Left lung (tissue), 10 donors: ENCODE data around the gene ADAMTS12. TPM values are rescaled to one million over a fixed set of nuclear protein-coding genes. Genes with fewer than 3 reads are reported as not detected.

Experiments
- ATAC-seq: fragments of 200-7000 bp; cut with Tn5 transposase; one replicate; pipeline ENCODE4 v1.9.1; 2020; ENCODE audit warnings: moderate library complexity
- DNase-seq, 4 donors: peaks; one replicate each; pipeline ENCODE4 v3.0.0-alpha.2; 2013 to 2020
- H3K27ac ChIP-seq, 2 donors: fragments of 200-600 bp; sonication (generic) in 1 of 2; one replicate each; pipeline versions ENCODE4 v1.5.0 to v1.8.0; 2020 to 2021
- H3K27me3 ChIP-seq, 2 donors: fragments of 200-600 bp; sonication (generic) in 1 of 2; one replicate each; pipeline versions ENCODE4 v1.5.0 to v1.8.0; 2020 to 2021
- H3K36me3 ChIP-seq, 2 donors: fragments of 200-600 bp; sonication (generic) in 1 of 2; one replicate each; pipeline versions ENCODE4 v1.5.0 to v1.8.0; 2020 to 2021
- H3K4me1 ChIP-seq, 2 donors: fragments of 200-600 bp; one replicate each; pipeline ENCODE4 v1.8.0; 2021
- H3K4me3 ChIP-seq, 2 donors: fragments of 200-600 bp; sonication (generic) in 1 of 2; one replicate each; pipeline versions ENCODE4 v1.5.0 to v1.8.0; 2020 to 2021; ENCODE audit warnings: mild to moderate bottlenecking in 1 of 2
- H3K9me3 ChIP-seq, 2 donors: fragments of 200-600 bp; sonication (generic) in 1 of 2; one replicate each; pipeline versions ENCODE4 v1.5.0 to v1.8.0; 2020 to 2021
- intact Hi-C, 2 donors: fragments of 100-400 bp; cut with DNase I; formaldehyde crosslinking; loops; one replicate each; pipeline versions ENCODE4 v1.11.2 to v1.14.2; 2022
- polyA plus RNA-seq, 6 donors: library from polyadenylated mRNA; unstranded; fragments of 120-200 nt; gene quantifications; one replicate each; pipeline ENCODE4 v1.2.1, GENCODE V29; 2013; ENCODE audit not compliant: insufficient read length in 6 of 6
- total RNA-seq, 2 donors: library from RNA; stranded (reverse); fragmentation: NEBNext Ultra II Directional; extraction: Animal tissue kit (Norgen Biotek cat#: 25700); gene quantifications; one replicate each; pipeline ENCODE4 v1.2.1, GENCODE V29; 2021
- TF ChIP-seq, protein P1 (sequence below), 2 donors: fragments of 200-600 bp; sonication (generic) in 1 of 2; IDR thresholded peaks; one replicate each; pipeline versions ENCODE4 v1.5.0 to v1.8.0; 2021; ENCODE audit warnings: antibody characterized with exemption in 2 of 2
- donor health status: DM: no; HTN: yes; CAD: no.
- donor health status: DM: no; HTN: no; CAD: no.

Gene ADAMTS12
- total and polyA plus RNA-seq, 8 donors = 11.6 to 59.1 (median 52.1) TPM

DNA sequence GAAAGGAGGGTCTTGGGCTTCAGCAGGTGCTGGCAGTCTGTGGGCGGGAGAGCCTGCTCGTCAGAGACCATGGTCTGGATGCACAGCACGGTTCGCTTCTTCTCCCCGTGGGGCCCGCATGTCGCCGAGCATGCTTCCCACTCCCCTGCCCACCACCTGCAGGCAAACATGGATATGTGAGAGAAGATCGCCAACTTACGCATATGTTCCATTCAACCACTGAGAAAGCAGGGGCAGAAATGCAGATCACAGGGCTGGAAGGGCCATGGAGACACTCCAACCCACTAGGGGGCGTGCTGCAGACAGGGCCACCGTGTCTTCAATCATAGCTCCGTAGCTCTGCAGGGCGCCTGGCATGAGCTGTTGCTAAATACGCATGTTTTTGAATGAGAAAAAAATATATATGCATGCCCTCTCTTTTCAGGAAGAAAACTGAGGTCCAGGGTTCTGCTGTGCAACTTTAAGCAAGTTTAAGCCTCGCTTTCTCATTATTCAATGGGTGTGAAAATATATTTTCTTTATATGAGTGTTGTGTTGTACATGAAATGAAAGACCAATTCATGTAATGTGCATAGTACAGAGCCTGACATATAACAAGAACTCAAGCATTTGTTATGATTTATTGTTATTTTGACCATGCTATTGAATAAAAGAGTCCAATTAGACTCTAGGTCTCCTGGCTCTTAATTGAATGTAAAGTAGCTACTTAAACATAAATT lies 303.0 kb downstream of the ADAMTS12 start:
- Histone ChIP-seq H3K4me1 (no peaks in the 10 kb centered on the region), H3K27ac (no peak overlapping the region), H3K36me3 (no peaks in the 10 kb centered on the region), H3K9me3 (no peaks in the 10 kb centered on the region), H3K27me3 (no peaks in the 10 kb centered on the region), H3K4me3 (no peak overlapping the region)
- intact Hi-C loops = no loop called here
- ATAC-seq (peak; percentile 41), DNase-seq (no peak)
- TF ChIP-seq, protein P1, sequence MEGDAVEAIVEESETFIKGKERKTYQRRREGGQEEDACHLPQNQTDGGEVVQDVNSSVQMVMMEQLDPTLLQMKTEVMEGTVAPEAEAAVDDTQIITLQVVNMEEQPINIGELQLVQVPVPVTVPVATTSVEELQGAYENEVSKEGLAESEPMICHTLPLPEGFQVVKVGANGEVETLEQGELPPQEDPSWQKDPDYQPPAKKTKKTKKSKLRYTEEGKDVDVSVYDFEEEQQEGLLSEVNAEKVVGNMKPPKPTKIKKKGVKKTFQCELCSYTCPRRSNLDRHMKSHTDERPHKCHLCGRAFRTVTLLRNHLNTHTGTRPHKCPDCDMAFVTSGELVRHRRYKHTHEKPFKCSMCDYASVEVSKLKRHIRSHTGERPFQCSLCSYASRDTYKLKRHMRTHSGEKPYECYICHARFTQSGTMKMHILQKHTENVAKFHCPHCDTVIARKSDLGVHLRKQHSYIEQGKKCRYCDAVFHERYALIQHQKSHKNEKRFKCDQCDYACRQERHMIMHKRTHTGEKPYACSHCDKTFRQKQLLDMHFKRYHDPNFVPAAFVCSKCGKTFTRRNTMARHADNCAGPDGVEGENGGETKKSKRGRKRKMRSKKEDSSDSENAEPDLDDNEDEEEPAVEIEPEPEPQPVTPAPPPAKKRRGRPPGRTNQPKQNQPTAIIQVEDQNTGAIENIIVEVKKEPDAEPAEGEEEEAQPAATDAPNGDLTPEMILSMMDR (IDR thresholded peaks at IDR 0.05) = peak; percentile 15 to 17

GRCh38 chr5:33583332-33583731 lies 308.5 kb downstream of the ADAMTS12 start:
- Histone ChIP-seq H3K27ac (no peak overlapping the region), H3K4me3 (no peak overlapping the region), H3K9me3 (no peaks in the 10 kb centered on the region), H3K27me3 (no peaks in the 10 kb centered on the region), H3K36me3 (no peaks in the 10 kb centered on the region), H3K4me1 (no peaks in the 10 kb centered on the region)
- DNase-seq = no peak
- TF ChIP-seq, protein P1 (IDR thresholded peaks at IDR 0.05) = no peak
- intact Hi-C loops = no loop called here
- no peak for ATAC-seq

- no peaks in the 10 kb centered on the region for H3K36me3 ChIP-seq
- intact Hi-C loops = no loop called here
- no peak overlapping the region for H3K27ac ChIP-seq
- ATAC-seq (no peak), DNase-seq (no peak)
- no peaks in the 10 kb centered on the region for H3K9me3 ChIP-seq
- H3K4me3 ChIP-seq = no peak overlapping the region
- TF ChIP-seq, protein P1 (IDR thresholded peaks at IDR 0.05) = no peak
- no peaks in the 10 kb centered on the region for H3K4me1 ChIP-seq
- no peaks in the 10 kb centered on the region for H3K27me3 ChIP-seq
Measured at GRCh38 chr5:33582417-33582816, 309.4 kb downstream of the ADAMTS12 start.

DNA sequence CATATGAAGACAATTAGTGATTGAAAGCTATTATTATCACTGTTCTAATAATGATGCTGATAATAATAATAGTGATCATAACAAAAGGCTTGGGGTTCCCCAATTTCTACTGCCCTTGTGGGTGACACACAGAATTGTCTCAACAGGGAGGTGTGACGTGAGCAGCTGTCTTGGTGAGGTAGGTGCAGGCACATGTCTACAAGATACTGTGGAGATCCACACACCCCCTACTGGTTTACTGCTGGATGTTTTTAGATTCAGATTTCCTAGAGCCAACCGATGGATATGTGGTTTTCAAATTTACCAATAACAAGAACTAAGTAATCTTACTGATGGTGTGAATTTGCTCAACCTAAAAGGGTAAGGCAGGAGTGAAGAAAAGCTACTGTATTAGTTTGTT lies 312.0 kb downstream of the ADAMTS12 start:
- intact Hi-C loops = no loop called here
- H3K4me3 ChIP-seq = no peak overlapping the region
- H3K9me3 ChIP-seq = no peaks in the 10 kb centered on the region
- H3K36me3 ChIP-seq = no peaks in the 10 kb centered on the region
- DNase-seq (no peak), ATAC-seq (no peak)
- H3K27me3 ChIP-seq = no peaks in the 10 kb centered on the region
- H3K4me1 ChIP-seq = no peaks in the 10 kb centered on the region
- TF ChIP-seq, protein P1 (IDR thresholded peaks at IDR 0.05) = no peak
- H3K27ac ChIP-seq = no peak overlapping the region

- TF ChIP-seq, protein P1 (IDR thresholded peaks at IDR 0.05) = no peak
- Histone ChIP-seq H3K36me3 (no peaks in the 10 kb centered on the region), H3K9me3 (no peaks in the 10 kb centered on the region), H3K27ac (no peak overlapping the region), H3K27me3 (no peaks in the 10 kb centered on the region), H3K4me1 (no peaks in the 10 kb centered on the region), H3K4me3 (no peak overlapping the region)
- ATAC-seq (no peak), DNase-seq (no peak)
- intact Hi-C loops = no loop called here
Measured at GRCh38 chr5:33579152-33579551, 312.6 kb downstream of the ADAMTS12 start.
